GM12874 (cell line): ENCODE results near the gene SPTSSB.

Experiments
- CTCF ChIP-seq: IDR thresholded peaks from 2 replicates; pipeline ENCODE4 v1.5.1; 2011; ENCODE audit warnings: low read depth, mild to moderate bottlenecking, control low read depth, low read length, moderate library complexity; ENCODE audit not compliant: insufficient read depth

Gene SPTSSB

DNA sequence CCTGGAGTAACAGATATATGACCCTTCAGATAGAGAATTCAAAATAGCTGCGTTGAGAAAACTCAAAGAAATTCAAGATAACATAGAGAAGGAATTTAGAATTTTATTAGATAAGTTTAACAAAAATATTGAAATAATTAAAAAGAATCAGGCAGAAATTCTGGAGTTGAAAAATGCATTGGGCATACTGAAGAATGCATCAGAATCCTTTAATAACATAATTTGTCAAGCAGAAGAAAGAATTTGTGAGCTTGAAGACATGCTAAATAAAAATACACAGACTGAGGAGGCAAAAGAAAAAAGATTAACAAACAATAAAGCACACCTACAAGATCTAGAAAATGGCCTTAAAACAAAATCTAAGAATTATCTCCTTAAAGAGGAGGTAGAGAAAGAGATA lies 50.5 kb downstream of the SPTSSB start:
- TF ChIP-seq CTCF = no peak

- TF ChIP-seq CTCF = no peak
These were observed 51.5 kb downstream of the SPTSSB start for GRCh38 chr3:161319867-161320266.

- TF ChIP-seq CTCF = no peak
These were observed 54.2 kb downstream of the SPTSSB start for GRCh38 chr3:161317077-161317476.

- TF ChIP-seq CTCF = no peak
These were observed 55.2 kb downstream of the SPTSSB start for GRCh38 chr3:161316006-161316689.

DNA sequence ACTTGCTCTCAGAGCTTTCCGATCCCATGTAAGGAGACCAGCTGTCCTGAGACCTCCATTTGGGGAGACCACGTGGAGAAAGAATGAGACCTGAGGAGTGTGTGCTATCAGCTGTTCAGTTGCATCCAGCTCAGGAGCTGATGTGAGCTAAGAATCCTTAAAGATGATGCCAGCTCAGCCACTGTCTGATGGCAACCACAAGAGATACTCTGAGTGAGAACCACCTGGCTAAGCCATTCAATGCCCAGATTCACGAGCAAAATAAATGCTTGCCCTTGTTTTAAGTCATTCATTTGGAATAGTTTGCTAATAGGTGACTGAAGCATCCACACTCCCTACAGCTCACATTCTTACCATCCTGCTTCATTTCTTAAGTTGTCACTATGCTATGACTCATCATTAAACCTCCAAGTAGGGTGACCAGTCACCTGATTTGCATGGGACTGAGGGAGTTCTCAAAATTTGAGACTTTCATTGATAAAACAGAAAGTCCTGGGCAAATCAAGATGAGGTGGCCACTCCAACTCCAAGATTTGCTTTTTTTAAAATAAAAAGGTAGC lies 56.4 kb downstream of the SPTSSB start:
- TF ChIP-seq CTCF = no peak

DNA sequence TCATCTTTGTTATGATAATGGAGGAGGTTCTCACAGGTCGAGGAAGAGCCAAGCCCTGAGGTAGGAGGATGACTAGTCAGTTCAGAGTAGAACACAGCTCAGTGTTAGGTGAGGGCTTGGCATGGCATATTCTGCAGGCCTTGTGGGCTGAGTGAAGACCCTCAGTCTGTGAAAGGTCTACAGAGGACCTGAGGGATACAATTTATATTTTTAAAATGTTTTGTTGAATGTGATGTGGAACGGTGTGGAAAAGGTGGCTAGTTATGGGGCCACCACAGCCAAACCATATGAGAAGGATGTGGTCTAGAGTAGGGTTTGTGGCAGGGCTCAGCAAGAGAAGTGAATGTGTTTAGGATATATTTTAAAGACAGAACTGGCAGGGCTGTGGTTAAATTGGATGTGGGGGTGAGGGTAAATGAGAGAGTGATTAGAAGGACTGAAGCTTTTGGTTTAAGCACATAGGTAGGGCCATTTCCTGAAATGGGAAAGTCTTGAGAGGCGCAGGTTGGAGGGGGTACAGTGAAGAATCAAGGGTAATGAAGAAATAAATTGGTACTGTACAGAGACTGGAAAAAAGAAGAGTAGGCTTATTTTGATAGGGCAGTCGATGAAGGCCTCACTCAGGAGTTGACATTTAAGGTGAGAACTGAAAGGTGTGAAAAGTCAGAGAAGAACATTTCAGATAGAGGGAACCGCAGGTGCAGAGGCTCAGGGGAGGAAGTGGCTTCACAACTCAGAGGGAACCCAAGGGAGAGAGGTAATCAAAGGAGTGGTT lies 60.5 kb downstream of the SPTSSB start:
- TF ChIP-seq CTCF = no peak

GRCh38 chr3:161305095-161305991 lies 66.0 kb downstream of the SPTSSB start:
- peak; percentile 60; the same call in 1 of the 2 replicates for TF ChIP-seq CTCF
